T-helper 2 cell treated with Interferon-gamma antibody and Interleukin-4, amounts not matched to agents 5 μg/mL and 100 μg/mL, for 36 hours (primary cell): ENCODE data around the gene RET.
A peak's percentile ranks its signal among the peaks of the same experiment; 100 is the strongest.

Experiments
- DNase-seq: peaks from one replicate; pipeline ENCODE4 v3.0.0; 2021; ENCODE audit warnings: low spot score
- H3K27ac Mint-ChIP-seq: one replicate; pipeline ENCODE4 v1.8.0; 2021; ENCODE audit warnings: mild to moderate bottlenecking, mixed read lengths
- H3K27me3 Mint-ChIP-seq: one replicate; pipeline ENCODE4 v1.8.0; 2021; ENCODE audit warnings: low read depth, mixed read lengths
- H3K36me3 Mint-ChIP-seq: one replicate; pipeline ENCODE4 v1.8.0; 2021; ENCODE audit warnings: low read depth, mixed read lengths
- H3K4me1 Mint-ChIP-seq: one replicate; pipeline ENCODE4 v1.8.0; 2021; ENCODE audit warnings: low read depth, mixed read lengths
- H3K4me3 Mint-ChIP-seq: one replicate; pipeline ENCODE4 v1.8.0; 2022; ENCODE audit warnings: mild to moderate bottlenecking, moderate library complexity, mixed read lengths
- H3K9me3 Mint-ChIP-seq: one replicate; pipeline ENCODE4 v1.8.0; 2021; ENCODE audit warnings: mixed read lengths

Gene RET

DNA sequence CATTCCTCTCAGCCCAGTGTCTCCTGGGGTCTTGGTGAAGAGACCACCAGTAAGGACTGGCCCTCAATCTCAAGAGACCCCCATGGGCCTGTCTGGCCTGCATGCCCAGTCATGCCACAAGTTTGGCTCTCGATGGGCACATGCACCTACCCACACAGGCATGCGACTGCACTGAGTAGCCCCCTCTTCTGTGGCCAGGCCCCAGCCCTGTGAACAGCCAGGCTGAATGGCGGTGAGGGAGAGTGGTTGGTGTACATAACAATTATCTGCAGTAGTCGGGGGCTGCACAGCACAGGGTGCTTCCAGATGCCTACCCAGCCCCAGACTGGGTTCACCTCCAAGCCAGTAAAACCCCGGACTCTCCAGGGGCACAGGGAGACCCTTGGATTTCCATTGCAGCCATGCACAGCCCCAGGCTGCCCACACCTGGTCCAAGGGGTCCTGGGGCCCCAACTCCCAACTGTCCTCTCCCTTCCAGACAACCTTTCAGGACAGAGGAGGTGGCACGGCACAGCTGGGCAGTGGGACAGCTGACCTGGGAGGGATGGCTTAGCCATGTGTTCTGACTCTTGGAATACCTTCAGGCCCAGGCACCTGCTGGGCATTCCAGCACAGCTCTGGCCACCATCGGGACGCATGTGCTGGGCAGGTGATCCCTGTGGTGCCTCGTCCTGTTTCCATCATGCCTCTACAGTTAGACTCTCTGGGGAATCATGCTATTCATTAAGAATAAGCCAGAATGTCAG is 40.3 kb downstream of the RET start:
- Mint-ChIP-seq H3K36me3 (no peaks in the 10 kb centered on the region), H3K27ac (no peak overlapping the region), H3K9me3 (no peaks in the 10 kb centered on the region), H3K4me1 (peaks cover 31% of the 10 kb centered on the region), H3K4me3 (no peak overlapping the region), H3K27me3 (no peaks in the 10 kb centered on the region)
- DNase-seq, result no peak

DNA sequence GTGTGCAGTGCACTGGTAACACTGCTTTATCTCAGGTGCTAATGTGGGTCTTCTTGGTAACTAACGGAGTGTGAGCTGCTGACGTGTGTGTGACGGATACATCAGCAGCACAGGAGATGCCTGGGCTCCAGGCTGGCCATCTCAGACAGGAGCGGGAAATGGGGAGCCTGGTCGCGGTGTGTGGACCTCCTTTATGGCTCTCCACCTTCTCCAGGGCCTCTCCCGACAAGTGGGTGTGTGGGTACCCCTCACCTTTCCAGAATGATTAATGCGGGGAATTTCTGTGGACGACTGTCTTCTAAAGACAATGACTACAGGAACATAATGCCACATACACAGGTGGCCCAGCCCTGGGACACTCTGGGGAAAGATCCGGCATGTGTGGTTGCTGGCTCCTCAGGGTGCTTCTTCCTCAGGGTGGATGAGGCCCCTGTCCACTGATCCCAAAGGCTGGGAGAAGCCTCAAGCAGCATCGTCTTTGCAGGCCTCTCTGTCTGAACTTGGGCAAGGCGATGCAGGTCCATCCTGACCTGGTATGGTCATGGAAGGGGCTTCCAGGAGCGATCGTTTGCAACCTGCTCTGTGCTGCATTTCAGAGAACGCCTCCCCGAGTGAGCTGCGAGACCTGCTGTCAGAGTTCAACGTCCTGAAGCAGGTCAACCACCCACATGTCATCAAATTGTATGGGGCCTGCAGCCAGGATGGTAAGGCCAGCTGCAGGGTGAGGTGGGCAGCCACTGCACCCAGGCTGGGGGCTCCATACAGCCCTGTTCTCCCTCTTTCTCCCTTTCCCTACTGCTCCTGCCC is 41.1 kb downstream of the RET start:
- Mint-ChIP-seq H3K4me3 (no peak overlapping the region), H3K27ac (peak overlapping the region; percentile 78), H3K36me3 (no peaks in the 10 kb centered on the region), H3K9me3 (no peaks in the 10 kb centered on the region), H3K27me3 (no peaks in the 10 kb centered on the region), H3K4me1 (peaks cover 38% of the 10 kb centered on the region)
- no peak for DNase-seq

DNA sequence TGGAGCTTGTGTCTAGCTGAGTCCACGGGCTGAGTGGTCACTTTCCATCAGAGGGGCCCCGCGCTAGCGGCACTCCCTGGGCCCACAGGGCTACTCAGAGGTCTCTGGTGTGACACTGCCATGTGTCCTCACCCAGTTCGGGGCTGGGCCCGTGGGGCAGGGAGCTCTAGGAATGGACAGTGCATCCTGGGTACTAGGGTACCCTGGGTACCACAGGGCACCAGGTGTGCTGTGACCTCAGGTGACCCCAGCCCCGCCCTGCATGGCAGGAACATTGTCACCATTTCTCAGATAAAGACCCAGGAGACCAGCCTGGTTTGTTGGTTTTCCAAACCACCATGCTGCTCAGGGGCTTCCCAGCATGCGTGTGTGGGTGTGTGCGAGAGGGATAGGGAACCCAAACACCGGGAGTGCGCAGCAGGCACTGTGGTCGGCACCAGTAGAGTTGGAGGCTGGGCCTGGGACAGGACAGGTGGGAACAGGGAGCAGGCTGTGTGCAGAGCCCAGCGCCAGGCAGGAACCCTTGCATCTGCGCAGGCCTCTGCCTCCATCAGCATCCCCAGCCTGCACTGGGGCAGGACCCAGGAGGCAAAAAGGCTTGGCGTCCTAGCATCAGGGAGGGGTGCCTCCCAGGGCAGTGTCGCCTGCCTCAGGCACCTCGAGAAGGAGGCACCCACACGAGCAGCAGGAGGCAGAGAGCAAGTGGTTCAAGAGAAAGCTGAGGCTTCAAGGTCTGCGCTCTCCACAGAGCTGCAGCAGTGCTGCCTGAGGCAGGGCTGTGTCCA is 42.0 kb downstream of the RET start:
- peak overlapping the region; percentile 78 for H3K27ac Mint-ChIP-seq
- H3K4me3 Mint-ChIP-seq, result no peak overlapping the region
- no peaks in the 10 kb centered on the region for H3K9me3 Mint-ChIP-seq
- no peak for DNase-seq
- H3K4me1 Mint-ChIP-seq, result peaks cover 40% of the 10 kb centered on the region
- H3K36me3 Mint-ChIP-seq, result no peaks in the 10 kb centered on the region
- no peaks in the 10 kb centered on the region for H3K27me3 Mint-ChIP-seq

DNA sequence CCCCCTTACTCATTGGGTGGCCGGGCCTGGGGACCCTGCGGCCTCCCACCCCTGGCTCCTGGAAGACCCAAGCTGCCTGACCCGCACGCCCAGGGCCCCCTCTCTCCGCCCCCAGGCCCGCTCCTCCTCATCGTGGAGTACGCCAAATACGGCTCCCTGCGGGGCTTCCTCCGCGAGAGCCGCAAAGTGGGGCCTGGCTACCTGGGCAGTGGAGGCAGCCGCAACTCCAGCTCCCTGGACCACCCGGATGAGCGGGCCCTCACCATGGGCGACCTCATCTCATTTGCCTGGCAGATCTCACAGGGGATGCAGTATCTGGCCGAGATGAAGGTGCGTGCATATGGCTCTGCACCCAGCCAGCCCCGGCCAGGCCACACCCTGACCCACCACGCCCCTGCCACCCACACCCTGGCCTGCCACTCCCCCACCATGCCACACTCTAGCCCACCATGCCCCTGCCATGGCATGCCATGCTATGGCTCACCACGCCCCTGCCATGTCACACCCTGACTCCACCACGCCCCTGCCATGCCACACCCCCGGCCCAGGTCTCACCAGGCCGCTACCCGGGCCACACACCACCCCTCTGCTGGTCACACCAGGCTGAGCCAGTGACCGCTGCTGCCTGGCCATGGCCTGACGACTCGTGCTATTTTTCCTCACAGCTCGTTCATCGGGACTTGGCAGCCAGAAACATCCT is 42.7 kb downstream of the RET start:
- H3K36me3 Mint-ChIP-seq, result no peaks in the 10 kb centered on the region
- no peak overlapping the region for H3K4me3 Mint-ChIP-seq
- DNase-seq, result no peak
- H3K9me3 Mint-ChIP-seq, result no peaks in the 10 kb centered on the region
- H3K4me1 Mint-ChIP-seq, result peaks cover 42% of the 10 kb centered on the region
- H3K27me3 Mint-ChIP-seq, result no peaks in the 10 kb centered on the region
- peak overlapping the region; percentile 97 for H3K27ac Mint-ChIP-seq

DNA sequence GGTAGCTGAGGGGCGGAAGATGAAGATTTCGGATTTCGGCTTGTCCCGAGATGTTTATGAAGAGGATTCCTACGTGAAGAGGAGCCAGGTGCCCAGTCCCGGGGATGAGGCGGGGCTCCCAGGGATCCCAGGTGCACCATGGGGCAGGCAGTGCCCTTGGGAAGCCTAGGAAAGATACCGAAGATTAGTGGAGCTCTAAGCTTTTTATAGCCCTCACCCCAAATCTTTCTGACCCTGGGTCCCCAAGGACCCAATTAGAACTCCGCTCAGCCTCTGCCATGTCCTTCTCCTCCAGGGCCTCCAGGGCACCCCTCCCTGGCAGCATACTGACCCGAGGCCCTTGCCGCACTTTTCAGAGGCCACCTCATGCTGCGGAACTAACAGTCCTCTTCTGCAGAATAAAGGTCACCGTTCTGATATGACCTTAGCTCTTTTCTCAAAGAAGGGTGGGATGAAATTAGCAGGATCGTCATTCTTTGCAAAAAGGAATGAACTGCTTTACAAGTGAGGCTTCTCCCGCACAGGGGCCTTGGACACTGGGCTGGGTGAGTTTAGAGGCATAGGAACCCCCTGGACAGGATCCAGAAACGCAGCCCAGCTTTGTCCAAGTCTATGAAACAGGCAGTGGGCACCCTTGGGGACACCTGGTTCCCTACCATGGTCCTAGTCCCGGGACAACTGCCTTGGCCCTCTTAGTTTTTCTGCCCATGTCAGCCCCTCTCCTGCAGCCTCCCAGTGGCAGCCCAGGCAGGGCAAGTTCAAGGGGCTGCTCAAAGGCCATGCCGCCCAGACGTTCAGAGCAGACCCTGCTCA is 43.5 kb downstream of the RET start:
- Mint-ChIP-seq H3K9me3 (no peaks in the 10 kb centered on the region), H3K36me3 (no peaks in the 10 kb centered on the region), H3K27ac (peak overlapping the region; percentile 97), H3K4me1 (peaks cover 42% of the 10 kb centered on the region), H3K27me3 (no peaks in the 10 kb centered on the region), H3K4me3 (peak overlapping the region; percentile 73)
- DNase-seq, result peak; percentile 19

DNA sequence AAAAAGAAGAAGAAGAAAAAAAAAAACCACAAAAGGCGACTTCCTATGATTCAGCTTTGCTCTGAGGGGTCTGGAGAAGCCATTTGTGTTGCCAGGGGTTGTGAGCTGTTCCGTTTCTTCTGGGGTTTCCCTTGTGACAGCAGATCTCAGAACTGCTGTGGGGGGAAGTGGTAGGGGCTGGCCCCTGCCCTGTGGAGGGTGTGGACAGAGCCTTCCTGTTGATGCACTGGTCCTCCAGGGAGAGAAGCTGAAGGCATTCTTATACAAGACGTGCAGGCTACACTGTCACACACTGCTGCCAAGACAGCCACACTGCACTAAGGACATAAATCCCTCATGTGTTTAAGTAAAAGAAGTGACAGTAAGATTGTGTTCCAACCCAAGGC is 44.1 kb downstream of the RET start:
- Mint-ChIP-seq H3K4me1 (peaks cover 42% of the 10 kb centered on the region), H3K9me3 (no peaks in the 10 kb centered on the region), H3K4me3 (peak overlapping the region; percentile 73), H3K36me3 (no peaks in the 10 kb centered on the region), H3K27me3 (no peaks in the 10 kb centered on the region), H3K27ac (peak overlapping the region; percentile 97)
- peak; percentile 82 for DNase-seq

DNA sequence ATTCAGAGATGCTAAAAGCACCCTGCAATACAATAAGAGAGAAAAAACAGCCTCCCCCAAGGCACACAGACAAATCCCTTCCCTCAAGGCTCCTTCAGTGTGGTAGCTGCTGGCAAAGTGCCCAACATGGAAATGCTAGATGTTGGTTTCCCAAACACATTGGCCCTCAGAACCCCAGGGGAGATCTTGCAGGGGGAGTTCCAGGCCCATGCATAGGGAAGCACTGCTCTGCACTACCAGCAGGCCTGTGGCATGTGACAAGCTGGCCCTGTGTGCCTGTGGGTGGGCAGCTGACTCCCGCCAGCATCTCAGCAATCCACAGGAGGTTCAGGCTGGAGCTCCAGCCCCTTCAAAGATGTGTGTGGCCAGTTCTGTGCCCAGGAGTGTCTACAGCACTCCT is 44.6 kb downstream of the RET start:
- Mint-ChIP-seq H3K36me3 (no peaks in the 10 kb centered on the region), H3K4me3 (peak overlapping the region; percentile 73), H3K9me3 (no peaks in the 10 kb centered on the region), H3K4me1 (peaks cover 42% of the 10 kb centered on the region), H3K27me3 (no peaks in the 10 kb centered on the region), H3K27ac (peak overlapping the region; percentile 97)
- DNase-seq, result no peak

DNA sequence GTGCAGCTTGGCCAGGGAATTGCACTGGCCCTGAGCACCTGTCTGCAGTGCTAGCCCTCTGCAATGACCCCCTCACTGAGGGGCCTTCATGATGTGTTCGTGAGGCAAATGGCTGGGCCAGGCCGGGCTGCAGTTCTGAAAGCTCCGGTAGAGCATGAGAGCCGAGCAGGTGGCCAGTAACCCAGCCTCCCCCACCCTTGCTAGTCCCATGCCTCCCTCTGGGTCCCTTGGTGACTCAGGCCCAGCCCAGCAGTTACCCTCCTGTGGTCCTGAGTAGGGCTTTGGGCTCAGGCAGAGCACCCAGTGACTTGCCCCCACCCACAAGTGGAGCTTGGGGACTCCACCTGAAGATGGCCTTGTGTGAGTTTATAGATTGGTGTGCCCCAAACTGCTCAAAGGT is 45.2 kb downstream of the RET start:
- H3K9me3 Mint-ChIP-seq, result no peaks in the 10 kb centered on the region
- H3K27ac Mint-ChIP-seq, result peak overlapping the region; percentile 97
- peaks cover 47% of the 10 kb centered on the region for H3K4me1 Mint-ChIP-seq
- peak overlapping the region; percentile 29 for H3K4me3 Mint-ChIP-seq
- H3K27me3 Mint-ChIP-seq, result no peaks in the 10 kb centered on the region
- H3K36me3 Mint-ChIP-seq, result no peaks in the 10 kb centered on the region
- no peak for DNase-seq

DNA sequence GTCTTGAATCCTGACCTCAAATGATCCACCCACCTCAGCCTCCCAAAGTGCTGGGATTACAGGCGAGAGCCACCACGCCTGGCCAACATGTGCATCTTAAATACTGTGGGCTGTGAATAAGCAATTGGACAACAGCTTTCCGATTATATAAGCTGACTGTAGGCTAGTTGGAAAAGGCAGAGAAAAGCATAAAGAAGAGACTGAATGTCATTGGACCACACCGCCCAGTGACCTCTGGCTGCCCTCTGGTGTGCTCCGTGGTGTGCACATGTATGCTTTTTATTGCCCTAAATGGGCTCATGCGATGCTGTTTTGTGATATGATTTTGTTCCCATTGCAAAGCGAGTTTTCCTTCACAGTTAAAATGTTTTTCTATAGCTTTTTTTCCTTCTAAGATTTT is 46.0 kb downstream of the RET start:
- Mint-ChIP-seq H3K4me1 (peaks cover 55% of the 10 kb centered on the region), H3K36me3 (no peaks in the 10 kb centered on the region), H3K9me3 (no peaks in the 10 kb centered on the region), H3K27me3 (no peaks in the 10 kb centered on the region), H3K4me3 (peak overlapping the region; percentile 15), H3K27ac (peak overlapping the region; percentile 97)
- DNase-seq, result no peak

DNA sequence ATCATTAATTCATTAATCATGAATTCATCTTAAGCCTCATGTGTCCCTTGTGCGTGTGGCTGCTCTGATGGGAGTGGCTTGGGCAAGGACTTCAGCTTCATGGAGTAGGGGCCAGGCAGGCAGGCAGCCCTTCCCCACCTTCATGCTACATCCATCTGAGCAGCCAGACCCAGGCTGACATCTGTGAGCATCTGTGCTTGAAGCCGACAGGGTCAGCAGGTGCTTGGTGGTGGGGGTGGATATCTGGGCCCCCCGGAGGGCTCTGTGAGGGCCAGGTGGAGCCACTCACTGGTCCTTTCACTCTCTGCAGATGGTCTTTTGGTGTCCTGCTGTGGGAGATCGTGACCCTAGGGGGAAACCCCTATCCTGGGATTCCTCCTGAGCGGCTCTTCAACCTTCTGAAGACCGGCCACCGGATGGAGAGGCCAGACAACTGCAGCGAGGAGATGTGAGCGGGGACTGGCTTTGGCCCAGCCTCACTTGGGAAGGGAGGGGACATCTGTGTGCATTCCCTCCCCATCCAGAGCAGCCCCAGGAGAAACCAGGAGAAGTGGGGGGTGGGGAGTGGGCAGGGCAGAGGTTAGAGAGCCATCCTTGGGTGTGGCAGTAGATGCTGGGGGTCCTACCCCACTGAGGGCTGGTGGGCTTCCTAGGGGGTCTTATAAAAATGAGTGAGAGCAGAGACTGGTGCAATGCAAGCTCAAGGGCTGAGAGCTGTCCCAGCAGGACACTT is 46.7 kb downstream of the RET start:
- Mint-ChIP-seq H3K27ac (peak overlapping the region; percentile 26), H3K9me3 (no peaks in the 10 kb centered on the region), H3K36me3 (no peaks in the 10 kb centered on the region), H3K4me3 (no peak overlapping the region), H3K27me3 (no peaks in the 10 kb centered on the region), H3K4me1 (peaks cover 61% of the 10 kb centered on the region)
- no peak for DNase-seq

DNA sequence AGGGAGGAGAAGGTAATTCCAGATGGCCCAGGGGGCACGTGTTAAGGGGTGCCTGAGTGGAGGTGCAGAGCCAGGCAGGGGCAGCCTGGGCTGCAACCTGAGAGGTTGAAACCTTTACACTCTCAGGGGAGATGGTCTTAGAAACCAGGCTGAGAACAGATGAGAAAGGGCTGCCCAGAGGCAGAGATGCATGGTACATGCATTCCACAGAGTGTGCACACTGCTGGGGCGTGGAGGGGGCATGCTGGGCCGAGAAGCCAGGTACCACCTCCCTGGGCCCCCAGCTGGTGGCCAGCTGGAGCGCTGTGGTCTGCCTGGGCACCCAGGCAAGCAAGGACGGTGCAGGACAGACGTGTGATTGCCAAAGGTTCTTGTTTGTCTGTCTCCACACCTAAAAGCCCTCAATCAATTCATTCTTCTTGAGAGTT is 47.2 kb downstream of the RET start:
- no peaks in the 10 kb centered on the region for H3K27me3 Mint-ChIP-seq
- no peaks in the 10 kb centered on the region for H3K9me3 Mint-ChIP-seq
- DNase-seq, result no peak
- peaks cover 63% of the 10 kb centered on the region for H3K4me1 Mint-ChIP-seq
- no peak overlapping the region for H3K4me3 Mint-ChIP-seq
- H3K36me3 Mint-ChIP-seq, result no peaks in the 10 kb centered on the region
- peak overlapping the region; percentile 26 for H3K27ac Mint-ChIP-seq

DNA sequence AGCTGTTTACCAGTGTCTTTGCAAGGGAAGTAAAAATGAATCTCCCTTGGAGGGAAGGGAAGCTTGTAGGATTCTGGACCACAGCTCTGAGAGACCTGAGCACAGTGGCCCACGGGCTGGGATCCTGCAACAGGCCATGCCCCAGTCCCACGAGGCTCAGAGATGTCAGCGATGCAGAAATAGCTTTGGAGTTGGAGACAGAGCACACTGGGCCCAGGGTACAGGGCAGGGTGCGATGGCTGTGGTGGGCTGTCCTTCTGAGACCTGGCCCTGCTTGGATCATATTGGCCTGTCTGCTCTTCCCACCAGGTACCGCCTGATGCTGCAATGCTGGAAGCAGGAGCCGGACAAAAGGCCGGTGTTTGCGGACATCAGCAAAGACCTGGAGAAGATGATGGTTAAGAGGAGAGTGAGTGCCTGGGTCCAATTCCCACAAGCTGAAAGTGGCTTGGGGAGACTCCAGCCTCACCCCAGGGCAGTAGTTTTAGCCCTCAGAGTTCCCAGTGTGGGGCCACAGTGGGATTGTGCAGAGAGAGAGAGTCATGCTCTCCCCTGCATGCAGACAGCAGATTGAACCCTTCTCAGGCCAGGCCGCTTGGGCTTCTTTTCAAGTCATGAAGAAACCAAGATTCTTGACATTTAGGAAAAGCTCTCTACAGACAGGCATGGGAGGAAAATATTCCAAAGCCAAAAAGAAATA is 47.9 kb downstream of the RET start:
- H3K4me1 Mint-ChIP-seq, result peaks cover 65% of the 10 kb centered on the region
- no peaks in the 10 kb centered on the region for H3K27me3 Mint-ChIP-seq
- H3K27ac Mint-ChIP-seq, result no peak overlapping the region
- no peaks in the 10 kb centered on the region for H3K9me3 Mint-ChIP-seq
- no peak for DNase-seq
- no peaks in the 10 kb centered on the region for H3K36me3 Mint-ChIP-seq
- H3K4me3 Mint-ChIP-seq, result no peak overlapping the region
